GM19328 (cell line): ENCODE data around the gene SULT1A2.
"Not testable (repeated sequence)": the region's sequence is repeated elsewhere in the genome, so short reads cannot be mapped to it uniquely, and the experiment has no call there.

Experiments used
- ATAC-seq: cut with Tn5 transposase; IDR thresholded peaks from one replicate; pipeline ENCODE4 v1.9.1; 2021; ENCODE audit warnings: mild to moderate bottlenecking, moderate library complexity; ENCODE audit not compliant: unreplicated experiment

Gene SULT1A2

DNA sequence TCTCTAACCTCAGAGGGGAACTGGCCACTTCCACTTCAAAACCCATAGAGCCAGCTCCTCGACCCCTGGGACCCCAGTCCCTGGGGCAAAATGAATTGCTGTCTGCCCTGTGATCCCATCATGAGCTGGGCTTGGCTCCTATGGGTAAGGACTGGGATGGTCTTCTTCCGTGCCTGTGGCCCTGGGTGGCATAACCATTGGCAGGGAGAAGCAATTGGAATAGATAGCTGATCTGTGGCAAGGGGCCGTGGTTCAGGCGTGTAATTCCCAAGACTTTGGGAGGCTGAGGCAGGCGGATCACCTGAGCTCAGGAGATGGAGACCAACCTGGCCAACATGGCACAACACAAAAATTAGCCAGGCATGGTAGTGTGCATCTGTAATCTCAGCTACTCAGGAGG is 4.3 kb downstream of the SULT1A2 start:
- ATAC-seq: no peak

DNA sequence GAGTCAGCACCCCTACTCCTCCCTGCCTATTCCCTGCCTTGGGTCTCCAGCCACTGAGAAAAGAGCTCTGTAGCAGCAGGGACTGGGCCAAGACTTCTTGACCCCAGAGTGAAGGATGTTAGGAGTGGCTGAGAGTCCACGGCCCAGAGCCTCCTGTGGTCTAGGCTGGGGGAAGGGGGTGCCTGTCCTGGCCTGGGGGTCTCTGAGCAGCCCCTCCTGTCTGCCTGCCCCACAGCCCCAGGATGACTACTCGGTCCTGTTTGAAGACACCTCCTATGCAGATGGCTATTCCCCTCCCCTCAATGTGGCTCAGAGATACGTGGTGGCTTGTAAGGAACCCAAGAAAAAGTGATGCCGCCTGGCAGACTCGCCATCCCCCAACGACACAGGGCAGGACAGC is 5.5 kb downstream of the SULT1A2 start:
- no peak for ATAC-seq

DNA sequence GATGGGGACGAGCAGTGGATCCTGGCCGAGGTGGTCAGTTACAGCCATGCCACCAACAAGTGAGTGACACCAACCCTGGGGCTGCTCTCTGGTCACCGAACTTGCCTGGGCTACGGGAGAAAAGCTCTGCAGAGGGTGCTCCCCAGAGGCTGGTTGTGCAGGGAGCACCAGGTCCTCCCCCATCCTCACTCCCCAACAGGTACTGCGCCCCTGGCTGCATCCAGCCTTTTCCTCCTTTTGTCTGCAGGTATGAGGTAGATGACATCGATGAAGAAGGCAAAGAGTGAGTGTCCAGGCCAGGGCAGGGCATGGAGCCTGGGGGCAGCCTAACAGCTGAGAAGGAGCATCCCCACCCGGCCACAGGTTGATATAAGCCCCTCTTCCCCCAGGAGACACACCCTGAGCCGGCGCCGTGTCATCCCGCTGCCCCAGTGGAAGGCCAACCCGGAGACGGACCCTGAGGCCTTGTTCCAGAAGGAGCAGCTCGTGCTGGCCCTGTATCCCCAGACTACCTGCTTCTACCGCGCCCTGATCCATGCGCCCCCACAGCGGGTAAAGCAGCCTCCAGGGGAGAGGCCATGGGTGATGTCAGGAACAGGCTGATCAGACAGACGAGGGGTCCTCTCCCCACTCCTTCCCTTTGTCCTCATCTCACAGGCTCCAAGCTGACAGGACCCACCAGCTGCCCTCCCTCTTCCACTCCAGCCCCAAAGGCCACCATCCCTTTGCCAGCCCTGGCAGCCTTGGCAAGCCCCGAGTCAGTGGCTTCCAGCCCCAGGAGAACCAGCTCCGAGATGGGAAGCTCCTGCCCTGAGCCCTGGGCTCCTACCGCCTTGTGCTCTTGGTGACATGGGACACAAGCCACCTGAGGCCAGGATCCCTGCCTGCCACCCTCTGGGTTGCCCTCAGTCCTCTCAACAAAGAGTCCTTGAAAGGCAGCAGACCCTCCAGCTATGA is 6.2 kb downstream of the SULT1A2 start:
- ATAC-seq: no peak

DNA sequence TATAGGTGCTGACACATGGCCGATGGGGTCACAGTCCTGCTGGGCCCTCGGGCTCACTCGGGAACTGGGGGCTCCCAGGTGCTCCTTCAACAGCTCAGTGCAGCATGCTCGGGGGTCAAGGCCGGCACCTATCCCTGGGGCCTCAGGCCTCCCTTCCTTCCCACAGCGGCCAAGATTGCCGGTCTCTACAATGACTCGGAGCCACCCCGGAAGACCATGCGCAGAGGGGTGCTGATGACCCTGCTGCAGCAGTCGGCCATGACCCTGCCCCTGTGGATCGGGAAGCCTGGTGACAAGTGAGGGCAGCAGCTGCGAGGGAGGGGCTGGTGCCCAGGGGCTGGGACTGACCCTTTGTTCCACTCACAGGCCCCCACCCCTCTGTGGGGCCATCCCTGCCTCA is 6.9 kb downstream of the SULT1A2 start:
- no peak for ATAC-seq

DNA sequence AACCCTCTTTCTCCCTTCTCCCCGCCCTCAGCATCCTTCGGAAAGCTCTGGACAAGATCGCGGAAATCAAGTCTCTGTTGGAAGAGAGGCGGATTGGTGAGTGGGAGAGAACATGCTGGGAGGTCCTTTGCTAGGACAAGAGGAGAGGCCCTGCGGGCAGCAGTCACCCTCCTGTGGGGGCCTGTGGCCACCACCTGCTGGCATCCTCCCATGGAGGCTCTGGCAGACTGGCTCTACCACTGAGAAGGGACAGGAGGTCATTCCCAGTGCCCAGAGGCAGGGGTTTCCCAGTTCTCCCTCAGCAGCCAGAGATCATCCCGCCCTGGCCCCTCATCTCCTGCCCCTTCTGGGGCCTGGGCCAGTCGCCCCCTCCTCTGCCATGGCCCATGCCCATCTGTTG is 7.8 kb downstream of the SULT1A2 start:
- no peak for ATAC-seq

DNA sequence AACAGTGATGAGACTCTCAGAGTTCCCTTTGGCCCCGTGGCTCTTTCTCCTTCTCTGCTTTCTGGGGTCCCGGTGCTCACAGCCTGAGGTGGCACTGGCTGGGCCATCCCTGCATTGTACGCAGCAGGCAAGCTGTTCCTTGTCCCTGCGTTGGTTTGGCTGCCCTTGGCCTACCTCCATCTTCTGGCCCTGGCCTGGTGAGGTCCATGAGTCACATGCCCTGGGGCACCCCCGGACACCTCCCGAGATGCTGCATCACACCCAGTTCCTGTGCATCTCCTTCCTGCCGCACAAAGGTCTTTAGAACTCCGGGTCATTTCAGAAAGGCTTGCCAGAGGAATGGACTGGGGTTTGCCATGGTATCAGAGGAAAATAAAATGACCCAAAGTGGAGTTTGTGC is 9.5 kb downstream of the SULT1A2 start:
- ATAC-seq: no peak

DNA sequence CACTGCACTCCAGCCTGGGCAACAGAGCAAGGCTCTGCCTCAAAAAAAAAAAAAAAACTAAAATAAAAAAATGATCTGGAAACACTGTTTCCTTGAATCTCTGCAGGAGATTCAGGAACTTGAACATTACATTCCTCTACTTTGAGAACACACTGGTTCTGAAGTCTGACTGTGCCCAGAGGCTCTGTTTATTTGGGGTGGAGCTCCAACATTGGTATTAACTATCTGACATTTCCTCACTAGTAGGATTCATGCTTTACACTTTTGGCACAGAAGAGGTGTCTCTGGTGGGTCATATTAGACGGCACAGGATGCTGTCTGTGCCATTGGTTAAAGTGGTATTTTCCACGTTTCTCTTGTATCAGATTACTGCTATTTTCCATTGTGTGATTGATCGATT is 10.4 kb downstream of the SULT1A2 start:
- ATAC-seq: no peak

DNA sequence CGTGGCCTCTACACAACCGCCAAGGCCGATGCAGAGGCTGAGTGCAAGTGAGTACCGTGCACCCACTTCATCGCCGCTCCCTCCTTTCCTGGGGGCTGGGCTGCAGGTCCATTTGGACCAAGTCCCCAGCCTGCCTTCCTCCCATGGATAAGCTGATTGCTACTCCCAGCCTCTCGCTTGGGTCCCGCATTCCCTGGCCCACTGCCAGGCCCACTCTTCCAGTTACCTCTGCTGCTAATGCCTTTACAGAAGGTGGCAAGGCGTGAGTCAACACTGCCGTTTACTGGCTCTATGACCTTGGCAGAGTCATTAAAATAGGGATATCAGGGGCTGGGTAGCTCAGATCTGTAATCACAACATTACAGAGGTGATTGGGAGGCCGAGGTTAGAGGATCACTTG is 11.2 kb downstream of the SULT1A2 start:
- ATAC-seq: no peak

DNA sequence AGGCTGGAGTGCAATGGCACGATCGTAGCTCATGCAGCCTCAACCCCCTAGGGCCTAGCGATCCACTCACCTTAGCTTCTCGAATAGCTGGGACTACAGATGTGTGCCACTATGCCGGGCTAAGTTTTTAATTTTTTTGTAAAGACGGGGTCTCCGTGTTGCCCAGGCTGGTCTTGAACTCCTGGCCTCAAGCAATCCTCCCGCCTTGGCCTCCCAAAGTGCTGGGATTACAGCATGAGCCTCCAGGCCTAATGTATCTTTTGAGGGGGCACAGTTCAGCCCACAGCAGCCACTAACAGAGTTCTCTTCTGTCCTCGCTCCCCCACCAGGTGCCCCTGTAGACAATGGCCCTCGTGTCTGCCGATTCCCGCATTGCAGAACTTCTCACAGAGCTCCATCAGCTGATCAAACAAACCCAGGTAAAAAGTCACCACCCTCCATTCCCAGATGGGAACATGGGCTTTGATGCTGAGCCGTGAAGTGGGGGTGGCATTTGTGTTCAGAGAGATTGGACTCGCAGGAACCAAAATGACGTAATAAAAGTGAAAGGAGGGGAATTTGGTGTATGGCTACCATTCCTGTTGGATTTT is 16.0 kb downstream of the SULT1A2 start:
- no peak for ATAC-seq

DNA sequence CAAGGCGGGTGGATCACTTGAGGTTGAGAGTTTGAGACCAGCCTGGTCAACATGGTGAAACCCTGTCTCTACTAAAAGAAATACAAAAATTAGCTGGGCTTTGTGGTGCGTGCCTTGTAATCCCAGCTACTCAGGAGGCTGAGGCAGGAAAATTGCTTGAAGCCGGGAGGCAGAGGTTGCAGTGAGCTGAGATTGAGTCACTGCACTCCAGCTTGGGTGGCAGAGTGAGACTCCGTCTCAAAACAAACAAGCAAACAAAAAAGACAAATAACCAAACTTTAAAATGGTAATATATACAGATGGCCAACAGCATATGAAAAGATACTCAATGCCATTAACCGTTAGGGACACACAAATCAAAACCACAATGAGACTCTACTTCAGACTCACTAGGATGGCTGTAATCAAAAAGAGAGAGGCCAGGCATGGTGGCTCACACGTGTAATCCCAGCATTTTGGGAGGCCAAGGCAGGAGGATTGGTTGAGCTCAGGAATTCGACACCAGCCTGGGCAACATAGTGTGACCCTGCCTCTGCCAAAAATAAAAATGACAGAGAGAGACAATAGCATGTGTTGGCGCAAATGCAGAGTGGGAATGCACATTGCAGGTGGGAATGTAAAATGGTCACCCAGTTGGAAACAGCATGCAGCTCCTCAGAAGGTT is 21.3 kb downstream of the SULT1A2 start:
- no peak for ATAC-seq

DNA sequence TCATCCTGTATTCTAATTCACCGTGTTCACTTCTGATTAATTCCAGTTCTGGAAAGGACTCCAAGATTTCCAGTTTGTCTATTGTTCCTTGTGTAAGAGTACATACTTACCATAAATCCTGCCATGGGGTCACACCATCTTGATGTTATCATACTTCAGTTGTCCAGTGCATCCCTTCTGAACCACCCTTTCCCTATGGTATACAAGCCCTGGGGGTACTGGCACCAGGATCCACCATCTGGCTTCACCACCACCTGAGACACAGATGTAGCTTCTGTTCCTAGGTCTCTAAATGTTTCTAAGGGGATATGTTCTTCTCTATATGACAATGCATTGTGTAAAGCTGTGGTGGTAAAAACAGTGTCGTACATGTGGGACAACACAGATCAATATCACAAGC is 21.9 kb downstream of the SULT1A2 start:
- ATAC-seq: no peak

DNA sequence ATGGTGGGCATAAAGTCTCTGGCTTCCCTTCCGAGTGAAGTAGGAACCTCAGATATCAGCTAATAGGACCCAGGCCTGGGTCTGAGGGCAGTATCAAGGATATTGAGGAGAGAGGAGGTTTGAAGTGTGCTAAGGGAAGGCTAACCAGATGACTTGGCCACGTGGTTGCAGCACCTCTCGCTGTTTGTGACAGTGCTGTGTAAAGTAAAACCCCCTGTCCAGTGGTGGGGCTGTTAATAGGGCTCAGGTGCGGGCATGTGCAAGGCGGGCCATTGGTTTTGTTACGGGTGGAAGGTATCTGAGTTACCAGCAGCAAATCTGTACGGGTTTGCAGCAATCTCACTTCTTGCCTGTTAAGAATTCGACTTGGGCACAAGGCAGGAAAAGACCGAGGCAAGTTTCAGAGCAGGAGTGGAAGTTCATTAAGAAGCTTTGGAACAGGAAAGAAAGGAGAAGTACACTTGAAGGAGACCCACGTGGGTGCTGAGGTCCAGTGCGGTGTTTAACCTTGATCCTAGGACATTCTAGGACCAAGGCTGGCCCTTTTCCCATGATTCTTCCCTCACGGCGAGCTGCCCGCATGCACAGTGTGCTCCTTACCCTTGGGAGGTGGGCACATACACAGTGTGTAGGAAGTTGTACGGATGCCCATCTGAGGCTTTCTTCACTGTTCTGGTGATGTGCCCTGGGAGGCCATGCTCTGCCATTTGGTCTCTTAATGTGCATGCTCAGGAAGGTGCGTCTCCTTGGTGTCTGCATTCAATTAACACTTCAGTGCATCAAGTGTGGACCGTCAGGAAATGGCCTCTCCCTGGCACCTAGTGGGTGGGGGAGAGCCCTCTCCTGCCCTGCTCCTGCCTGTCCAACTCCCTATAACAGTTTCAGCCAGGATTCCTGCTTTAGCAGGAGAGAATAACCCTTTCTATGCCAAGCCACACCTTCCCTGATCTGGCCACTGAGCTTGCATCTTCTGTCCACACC is 22.8 kb downstream of the SULT1A2 start:
- ATAC-seq: no peak

DNA sequence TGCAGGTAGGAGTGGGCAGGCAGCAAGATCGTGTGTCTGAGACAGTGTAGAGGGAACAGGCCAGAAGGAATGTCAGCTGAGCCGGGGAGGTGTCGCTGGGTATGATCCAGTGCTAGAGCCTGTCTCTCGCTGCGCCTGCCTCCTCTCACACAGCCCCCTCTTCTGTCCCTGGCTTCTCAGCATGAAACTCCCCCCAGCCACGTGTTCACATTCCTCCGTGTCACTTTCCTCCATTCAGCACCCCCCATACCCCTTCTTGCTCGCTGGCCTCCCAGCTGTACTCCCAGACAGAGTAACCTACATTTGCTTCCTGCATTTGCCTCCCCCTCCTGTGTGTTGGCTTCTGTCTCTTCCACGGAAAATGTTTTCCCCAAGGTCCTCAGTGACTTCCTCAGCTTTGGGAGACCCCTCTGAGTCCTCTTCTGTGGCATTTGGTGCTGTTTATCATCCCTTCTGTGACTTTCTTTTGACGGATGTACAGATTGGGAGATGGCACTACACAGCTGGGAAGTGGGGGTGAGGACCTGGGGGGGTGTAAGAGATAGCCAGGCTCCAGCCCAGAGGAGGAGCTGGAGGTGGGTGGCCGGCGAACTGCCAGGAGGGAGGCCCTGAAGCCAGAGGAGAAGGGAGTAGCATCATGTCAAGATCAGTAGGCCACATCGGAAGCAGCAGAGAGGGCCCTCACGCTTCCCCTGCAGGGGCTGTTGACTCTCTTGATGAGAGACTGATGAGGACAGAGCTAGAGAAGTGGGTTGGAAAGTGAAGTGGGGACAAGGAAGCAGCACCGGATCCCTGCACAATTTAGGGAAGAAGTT is 23.9 kb downstream of the SULT1A2 start:
- no peak for ATAC-seq

DNA sequence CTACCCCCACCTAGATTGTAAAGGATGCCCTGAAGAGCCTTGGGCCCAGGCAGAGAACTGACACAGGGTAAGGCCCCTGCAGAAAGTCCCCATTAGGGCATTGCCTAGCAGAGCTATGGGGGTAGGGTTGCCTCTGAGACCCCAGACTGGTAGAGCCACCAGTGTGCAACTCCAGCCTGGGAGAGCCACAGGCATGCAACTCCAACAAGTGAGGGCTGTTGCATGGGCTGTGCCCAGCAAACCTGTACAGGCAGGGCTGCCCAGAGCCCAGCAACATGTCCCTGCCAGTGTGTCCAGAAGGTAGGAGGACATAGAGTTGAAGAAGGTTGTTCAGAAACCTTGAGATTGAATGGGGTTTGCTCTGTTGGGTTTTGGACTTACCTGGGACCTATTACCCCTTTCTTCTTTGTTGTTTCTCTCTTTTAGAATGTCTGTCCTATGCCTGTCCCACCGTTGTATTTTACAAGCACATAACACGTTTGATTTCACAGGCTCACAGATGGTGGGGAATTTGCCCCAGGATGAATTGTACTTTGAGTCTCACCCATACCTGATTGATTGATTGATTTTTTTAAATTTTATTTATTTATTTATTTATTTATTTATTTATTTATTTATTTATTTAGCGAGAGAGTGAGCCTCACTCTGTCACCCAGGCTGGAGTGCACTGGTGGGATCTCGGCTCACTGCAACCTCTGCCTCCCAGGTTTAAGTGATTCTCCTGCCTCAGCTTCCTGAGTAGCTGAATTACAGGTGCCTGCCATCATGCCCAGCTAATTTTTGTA is 26.7 kb downstream of the SULT1A2 start:
- no peak for ATAC-seq

DNA sequence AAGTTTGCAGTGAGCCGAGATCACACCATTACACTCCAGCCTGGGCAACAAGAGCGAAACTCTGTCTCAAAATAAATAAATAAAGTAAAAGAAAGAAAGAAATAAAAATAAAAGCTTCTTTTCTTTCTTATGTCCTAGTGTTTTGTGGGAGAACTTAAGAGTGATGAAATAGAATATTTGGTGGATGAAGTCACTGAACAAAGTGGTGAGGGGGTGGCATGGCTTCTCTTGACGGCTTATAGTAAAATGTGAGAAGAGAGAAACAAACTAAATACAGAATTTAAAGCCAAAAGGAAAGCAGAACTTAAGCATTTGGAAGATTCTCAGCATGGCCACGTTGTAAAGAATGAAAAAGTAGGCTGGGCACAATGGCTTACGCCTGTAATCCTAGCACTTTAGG is 27.8 kb downstream of the SULT1A2 start:
- ATAC-seq: no peak

DNA sequence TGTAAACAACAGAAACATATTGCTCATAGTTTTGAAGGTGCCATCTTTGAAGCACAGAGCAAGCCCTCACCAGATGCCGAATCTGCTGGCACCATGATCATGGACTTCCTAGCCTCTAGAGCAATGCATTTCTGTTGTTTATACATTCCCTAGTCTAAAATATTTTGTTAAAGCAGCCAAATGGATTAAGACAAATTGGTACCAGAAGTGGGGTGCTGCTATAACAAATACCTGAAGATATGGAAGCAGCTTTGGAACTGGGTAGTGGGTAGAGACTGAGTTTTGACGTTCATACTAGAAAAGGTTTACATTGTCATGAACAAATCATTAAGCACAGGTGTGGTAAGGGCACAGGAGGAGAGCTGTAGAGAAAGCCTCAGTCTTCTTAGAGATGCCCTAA is 29.6 kb downstream of the SULT1A2 start:
- no peak for ATAC-seq

DNA sequence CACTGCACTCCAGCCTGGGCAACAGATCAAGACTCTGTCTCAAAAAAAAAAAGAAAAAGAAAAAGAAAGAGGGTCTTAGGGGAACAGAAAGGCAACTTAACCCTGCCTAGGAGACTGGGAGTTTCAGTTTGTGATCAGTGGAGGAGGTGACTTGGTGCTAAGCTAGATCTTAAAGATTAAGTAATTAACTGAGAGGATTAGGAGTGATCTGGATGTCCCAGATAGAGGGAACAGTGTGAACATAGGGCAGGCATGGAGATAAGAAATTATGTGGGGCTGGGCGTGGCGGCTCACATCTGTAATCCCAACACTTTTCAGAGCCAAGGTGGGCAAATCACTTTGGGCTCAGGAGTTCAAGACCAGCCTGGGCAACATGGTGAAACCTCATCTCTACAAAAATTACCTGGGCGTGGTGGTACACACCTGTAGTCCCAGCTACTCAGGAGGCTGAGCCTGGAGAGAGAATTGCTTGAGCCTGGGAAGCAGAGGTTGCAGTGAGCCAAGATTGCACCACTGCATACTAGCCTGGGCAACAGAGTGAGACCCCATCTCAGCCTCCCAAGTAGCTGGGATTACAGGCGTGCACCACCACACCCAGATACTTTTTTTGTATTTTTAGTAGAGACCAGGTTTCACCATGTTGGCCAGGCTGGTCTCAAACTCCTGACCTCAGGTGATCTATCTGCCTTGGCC is 30.5 kb downstream of the SULT1A2 start:
- ATAC-seq: not testable (repeated sequence)

DNA sequence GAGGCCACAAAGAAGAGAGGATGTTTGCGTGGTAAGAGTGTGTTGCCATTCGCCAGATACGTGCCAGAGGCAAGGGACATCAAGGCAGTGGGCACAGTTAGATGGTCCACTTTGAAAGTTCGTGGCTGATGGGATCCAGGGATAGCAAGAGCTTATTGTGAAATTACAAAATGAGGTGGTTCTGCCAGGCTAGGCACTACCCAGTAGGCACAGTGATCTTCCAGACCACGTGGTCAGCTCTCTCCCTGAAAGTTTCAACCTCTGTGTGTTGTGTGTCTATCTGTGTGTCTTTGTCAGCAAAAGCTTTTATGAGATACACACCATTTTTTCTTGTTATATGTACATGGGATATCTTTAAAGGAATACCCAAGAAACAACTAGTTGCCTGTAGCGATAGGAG is 33.6 kb downstream of the SULT1A2 start:
- ATAC-seq: no peak

DNA sequence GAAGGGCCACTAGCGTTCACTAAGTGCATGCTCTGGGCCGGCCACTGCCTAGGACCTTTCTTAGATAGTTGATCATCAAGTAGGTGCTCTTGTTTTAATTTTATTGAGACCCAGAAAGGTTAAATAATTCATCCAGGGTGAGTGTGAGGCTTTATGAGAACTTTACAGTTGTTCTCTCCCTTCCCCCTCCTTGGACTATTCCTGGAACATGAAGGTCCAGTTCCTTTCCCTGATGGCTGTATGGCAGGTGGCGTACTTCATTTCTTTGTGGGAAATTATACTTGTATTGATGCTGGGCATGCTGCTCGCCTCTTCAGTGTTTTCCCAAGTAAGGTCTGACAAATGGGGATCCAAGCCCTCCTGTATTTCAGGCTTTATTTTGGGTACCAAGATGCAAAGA is 34.7 kb downstream of the SULT1A2 start:
- ATAC-seq: no peak
